Measurements from ENCODE around the gene GPR42.
"Not testable (repeated sequence)": the region's sequence is repeated elsewhere in the genome, so short reads cannot be mapped to it uniquely, and the experiment has no call there.

GPR42 gene

GRCh38 chr19:35347171-35347929 is 23.5 kb upstream of the GPR42 start, which contains the start of gene FFAR1:
FFAR1 (plus strand) TSS chr19:35347902; CDS start chr19:35351552, 3,650 bp downstream.
- no peak for DNase-seq (ENCODE audit: low read depth in 2 of 2)

- no peak for DNase-seq (ENCODE audit: low read depth in 2 of 2)
Measured at GRCh38 chr19:35347930-35348298, 23.0 kb upstream of the GPR42 start.

GRCh38 chr19:35348911-35349611 is 21.8 kb upstream of the GPR42 start:
- DNase-seq (ENCODE audit: low read depth in 2 of 2): no peak

- no peak for DNase-seq (ENCODE audit: low read depth in 2 of 2)
Measured at GRCh38 chr19:35349614-35350521, 21.0 kb upstream of the GPR42 start.

GRCh38 chr19:35350591-35350990 is 20.3 kb upstream of the GPR42 start:
- DNase-seq (ENCODE audit: low read depth in 2 of 2): no peak

GRCh38 chr19:35351411-35352176 is 19.3 kb upstream of the GPR42 start:
- no peak for DNase-seq (ENCODE audit: low read depth in 2 of 2)

DNA sequence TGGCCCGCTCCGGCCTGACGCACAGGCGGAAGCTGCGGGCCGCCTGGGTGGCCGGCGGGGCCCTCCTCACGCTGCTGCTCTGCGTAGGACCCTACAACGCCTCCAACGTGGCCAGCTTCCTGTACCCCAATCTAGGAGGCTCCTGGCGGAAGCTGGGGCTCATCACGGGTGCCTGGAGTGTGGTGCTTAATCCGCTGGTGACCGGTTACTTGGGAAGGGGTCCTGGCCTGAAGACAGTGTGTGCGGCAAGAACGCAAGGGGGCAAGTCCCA is 18.8 kb upstream of the GPR42 start:
- DNase-seq (ENCODE audit: low read depth in 2 of 2): no peak

DNA sequence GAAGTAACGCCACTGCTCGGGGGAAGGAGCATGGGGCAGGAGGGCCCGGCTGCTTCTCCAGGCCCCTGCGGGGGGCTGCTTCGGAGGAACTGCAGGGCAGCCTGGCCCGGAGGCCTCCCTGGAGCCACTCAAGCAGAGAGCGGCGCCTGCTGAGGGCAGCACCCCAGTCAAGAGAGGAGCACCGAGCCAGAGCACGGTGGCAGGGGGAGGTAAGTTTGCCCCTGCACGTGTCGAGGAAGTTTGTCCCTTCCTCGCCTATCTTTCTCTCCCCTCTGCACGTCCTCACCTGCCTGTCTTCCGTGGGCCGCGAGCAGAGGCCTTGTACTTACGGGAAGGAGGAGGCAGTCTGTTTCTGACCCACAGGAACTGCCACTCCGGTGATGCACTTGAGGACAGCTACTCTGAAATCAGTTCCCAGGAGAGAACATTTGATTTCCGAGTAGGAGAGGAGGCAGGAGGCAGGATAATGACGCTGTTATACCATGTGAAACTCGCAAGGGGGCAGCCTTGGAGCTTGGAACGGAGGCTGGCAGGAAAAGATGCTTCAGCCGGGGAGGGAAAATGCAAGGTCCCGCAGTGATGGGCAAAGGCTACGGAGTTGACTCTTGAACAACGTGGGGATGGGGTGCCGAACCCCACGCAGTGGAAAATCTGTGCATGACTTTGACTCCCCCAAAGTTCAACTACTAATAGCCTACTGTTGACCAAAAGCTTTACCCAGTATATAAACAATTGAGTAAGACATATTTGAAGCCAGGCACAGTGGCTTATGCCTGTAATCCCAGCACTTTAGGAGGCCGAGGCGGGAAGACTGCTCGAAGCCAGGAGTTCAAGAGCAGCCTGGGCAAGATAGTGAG is 18.2 kb upstream of the GPR42 start:
- peak; percentile 35 to 38 for DNase-seq (ENCODE audit: low read depth in 2 of 2)

GRCh38 chr19:35353635-35354034 is 17.2 kb upstream of the GPR42 start:
- DNase-seq (ENCODE audit: low read depth in 2 of 2): no peak

GRCh38 chr19:35354898-35355297 is 16.0 kb upstream of the GPR42 start:
- no peak for DNase-seq (ENCODE audit: low read depth in 2 of 2)

- DNase-seq (ENCODE audit: low read depth in 2 of 2): no peak
Measured at GRCh38 chr19:35355791-35356460, 14.9 kb upstream of the GPR42 start.

GRCh38 chr19:35357867-35358573 is 12.8 kb upstream of the GPR42 start, which contains the start of gene FFAR3:
FFAR3 (plus strand) TSS chr19:35358460; CDS start chr19:35358891, 431 bp downstream.
- peak; percentile 29 to 37 for DNase-seq (ENCODE audit: low read depth in 2 of 2)

GRCh38 chr19:35358834-35359233 is 12.0 kb upstream of the GPR42 start:
- DNase-seq (ENCODE audit: low read depth in 2 of 2): not testable (repeated sequence)

- DNase-seq (ENCODE audit: low read depth in 2 of 2): not testable (repeated sequence)
Measured at GRCh38 chr19:35359395-35359794, 11.5 kb upstream of the GPR42 start.

DNA sequence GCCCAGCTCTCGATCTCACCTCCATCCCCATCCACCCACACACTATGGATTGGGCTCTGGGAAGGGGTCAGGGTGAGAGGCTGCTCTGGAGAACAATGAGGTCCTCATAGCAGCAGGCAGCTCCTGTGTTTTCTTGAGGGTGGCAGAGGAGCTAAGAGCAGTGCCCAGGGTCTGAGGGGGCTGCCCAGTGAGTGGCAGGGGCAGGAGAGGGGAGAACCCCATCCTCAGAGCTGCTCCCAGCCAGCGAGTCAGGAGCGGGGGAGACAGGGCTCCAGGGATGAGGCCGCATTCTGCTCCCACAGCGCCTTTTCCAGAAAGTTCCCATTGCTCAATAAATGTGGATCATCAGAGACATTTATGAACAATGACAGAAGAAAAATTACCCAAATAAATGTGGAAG is 10.8 kb upstream of the GPR42 start:
- DNase-seq (ENCODE audit: low read depth in 2 of 2): not testable (repeated sequence)

DNA sequence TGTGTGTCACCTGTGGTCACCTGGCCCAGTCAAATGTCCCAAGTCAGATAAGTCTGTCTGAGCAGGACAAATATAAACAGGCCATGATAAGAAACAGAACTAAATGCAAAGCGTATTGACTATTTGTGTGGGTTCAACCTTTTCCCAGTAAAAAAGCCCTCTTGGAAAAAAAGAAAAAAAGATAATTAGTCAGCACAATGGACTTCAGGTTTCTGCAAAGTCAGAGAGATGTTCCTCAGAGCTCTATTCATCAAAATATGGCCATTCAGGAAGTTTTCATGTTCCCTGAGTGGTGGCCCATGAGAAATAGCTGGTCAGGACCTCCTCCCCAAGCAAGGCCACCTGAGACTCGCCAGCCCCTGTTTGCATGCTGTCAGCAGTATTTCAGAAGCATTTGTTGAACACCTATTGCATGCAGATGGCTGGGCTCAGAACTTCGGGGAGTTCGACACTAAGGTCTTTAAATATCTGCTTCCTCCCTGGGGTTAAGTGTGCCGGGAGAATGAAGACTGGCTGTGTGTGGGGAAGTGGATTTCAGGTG is 9.9 kb upstream of the GPR42 start:
- no peak for DNase-seq (ENCODE audit: low read depth in 2 of 2)

GRCh38 chr19:35362261-35363000 is 8.4 kb upstream of the GPR42 start:
- DNase-seq (ENCODE audit: low read depth in 2 of 2): no peak

GRCh38 chr19:35363001-35363590 is 7.8 kb upstream of the GPR42 start:
- no peak for DNase-seq (ENCODE audit: low read depth in 2 of 2)
